GM19455 (cell line): Measurements from ENCODE around the gene HS3ST2.
"Not testable (repeated sequence)": the region's sequence is repeated elsewhere in the genome, so short reads cannot be mapped to it uniquely, and the experiment has no call there.

ENCODE experiments used
- ATAC-seq: cut with Tn5 transposase; IDR thresholded peaks from one replicate; pipeline ENCODE4 v1.9.1; 2021; ENCODE audit not compliant: unreplicated experiment

The HS3ST2 gene

GRCh38 chr16:22929461-22929860, 115.5 kb downstream of the HS3ST2 start:
- ATAC-seq = no peak

GRCh38 chr16:22932032-22932771, 118.2 kb downstream of the HS3ST2 start:
- ATAC-seq = no peak

- ATAC-seq = no peak
Measured at GRCh38 chr16:22933173-22933572, 119.2 kb downstream of the HS3ST2 start.

DNA sequence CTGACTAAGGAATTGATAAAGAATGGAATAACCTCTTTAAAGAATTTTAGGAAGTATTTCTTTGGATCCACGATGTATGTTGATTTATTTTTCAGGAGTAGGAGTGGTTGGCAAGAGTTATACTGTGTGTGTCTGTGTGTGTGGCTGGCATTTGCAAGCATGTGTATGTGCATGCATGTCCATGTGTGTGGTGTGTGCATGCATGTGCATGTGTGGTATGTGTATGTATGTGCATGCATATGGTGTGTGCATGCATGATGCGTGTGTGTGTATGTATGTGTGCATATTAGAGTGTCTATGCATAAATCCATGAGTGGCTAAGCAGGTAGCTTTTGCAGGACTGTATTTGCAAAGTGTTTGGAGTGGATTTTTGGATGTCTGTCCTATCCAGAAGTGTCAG, 120.8 kb downstream of the HS3ST2 start:
- no peak for ATAC-seq

- ATAC-seq = no peak
Measured at GRCh38 chr16:22937169-22937568, 123.2 kb downstream of the HS3ST2 start.

DNA sequence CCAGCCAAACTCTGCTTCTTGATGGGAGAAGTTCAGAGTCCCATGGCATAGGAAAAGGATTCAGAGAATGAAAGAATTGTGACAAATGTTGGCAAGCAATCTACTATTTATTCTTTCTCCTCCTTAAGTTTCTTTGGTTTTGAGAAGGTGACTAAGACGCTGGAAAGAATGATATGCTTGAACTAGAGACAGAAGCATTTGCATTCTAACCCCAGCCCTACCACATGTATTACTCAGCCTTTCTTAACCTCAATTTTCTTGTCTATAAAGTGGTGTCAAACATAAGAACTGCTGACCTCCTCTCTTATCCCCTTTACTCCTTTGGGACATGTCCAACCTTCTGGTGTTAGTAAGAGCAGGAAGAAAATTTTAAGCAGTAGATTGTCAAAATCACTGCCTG, 124.7 kb downstream of the HS3ST2 start:
- ATAC-seq = no peak

DNA sequence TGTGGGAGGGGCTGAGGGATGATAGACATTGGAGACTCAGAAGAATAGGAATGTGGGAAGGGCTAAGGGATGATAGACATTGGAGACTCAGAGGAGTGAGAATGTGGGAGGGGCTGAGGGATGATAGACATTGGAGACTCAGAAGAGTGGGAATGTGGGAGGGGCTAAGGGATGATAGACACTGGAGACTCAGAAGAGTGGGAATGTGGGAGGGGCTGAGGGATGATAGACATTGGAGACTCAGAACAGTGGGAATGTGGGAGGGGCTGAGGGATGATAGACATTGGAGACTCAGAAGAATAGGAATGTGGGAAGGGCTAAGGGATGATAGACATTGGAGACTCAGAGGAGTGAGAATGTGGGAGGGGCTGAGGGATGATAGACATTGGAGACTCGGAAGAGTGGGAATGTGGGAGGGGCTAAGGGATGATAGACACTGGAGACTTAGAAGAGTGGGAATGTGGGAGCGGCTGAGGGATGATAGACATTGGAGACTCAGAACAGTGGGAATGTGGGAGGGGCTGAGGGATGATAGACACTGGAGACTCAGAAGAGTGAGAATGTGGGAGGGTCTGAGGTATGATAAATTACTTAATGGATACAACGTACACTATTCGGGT, 125.9 kb downstream of the HS3ST2 start:
- not testable (repeated sequence) for ATAC-seq

DNA sequence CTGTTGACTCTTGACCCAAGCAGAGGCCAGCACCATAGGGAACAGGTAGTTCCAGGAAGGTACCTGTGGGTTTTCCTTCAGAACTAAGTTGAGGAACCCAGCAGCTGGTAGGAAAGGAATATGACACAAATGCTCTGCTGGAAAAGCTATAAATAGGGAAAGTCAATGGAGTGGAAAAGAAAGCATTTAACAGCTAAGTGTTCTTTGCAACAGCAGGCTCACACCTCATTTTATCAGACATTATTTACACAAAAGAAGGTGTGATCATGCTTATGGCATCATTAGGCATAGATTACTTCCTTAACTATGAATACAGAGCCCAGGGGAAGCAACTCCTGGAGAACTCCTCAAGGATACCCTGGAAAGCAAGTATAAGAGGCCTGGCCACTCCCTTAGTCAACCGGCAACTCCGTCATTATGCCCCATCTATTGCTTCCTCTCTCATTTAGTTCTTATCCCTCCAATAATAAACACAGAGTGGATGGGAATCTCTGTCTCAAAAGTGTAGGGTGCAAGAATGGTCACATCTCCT, 128.1 kb downstream of the HS3ST2 start:
- ATAC-seq = no peak

GRCh38 chr16:22942811-22943210, 128.8 kb downstream of the HS3ST2 start:
- ATAC-seq = no peak

- ATAC-seq = no peak
Measured at GRCh38 chr16:22945361-22945760, 131.4 kb downstream of the HS3ST2 start.

- ATAC-seq = no peak
Measured at GRCh38 chr16:22946433-22946832, 132.5 kb downstream of the HS3ST2 start.

DNA sequence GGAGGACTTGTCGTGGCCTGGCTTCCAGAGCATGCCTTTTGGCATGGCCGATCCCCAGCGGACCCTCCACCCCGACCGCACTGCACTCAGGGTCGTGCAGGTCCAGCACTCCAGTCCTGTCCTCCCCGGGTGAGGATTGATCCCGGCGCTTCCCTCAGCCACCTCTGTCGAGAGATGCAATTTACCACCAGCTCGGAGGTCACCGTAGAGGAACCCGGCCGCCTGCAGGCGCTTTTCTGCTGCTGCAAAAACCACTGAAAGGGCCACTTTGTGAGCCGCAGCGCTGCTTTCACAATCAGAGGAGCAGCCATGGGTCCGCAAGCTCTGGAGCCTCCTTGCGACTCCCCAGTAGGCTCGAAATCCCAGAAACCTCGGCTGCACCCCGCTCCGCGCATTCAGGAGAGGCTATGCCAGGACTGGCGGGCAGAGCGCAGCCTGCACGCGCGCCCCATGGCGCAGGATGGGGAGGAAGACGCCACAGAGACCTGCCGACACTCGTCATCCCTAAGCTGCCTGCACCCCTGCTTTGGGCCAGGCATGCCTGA, 134.2 kb downstream of the HS3ST2 start:
- ATAC-seq = no peak

GRCh38 chr16:22948603-22949368, 134.8 kb downstream of the HS3ST2 start:
- ATAC-seq = no peak

DNA sequence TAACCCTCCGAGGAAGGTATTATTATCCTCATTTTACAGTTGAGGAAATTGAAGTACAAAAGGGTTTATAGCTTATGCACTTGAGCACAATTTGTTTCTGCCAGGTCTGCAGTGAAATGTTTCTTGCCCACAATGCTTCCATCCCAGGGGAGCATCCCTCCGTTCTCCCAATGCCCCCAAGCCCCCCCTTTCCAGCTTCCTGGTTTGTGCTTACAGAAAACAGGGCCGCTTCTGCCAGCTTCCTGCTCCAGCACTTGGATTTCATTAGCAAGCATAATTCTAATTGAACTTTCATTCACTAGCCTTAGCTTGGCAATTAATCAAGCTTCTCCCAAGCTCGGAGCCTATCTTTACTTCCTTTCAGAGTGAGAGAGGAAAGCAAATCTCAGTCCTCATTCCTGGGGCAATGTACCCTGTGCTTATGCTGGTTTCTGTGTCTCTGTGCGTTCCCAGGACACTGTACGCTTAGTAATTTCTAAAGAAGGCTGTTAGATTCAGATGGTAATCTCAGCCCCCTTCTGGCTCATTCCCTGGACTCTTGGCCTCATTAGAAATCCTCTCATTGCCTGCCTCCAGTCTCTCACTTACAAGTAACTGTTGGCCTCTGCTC, 141.6 kb downstream of the HS3ST2 start:
- ATAC-seq = no peak

GRCh38 chr16:22961206-22961605, 147.2 kb downstream of the HS3ST2 start:
- no peak for ATAC-seq

DNA sequence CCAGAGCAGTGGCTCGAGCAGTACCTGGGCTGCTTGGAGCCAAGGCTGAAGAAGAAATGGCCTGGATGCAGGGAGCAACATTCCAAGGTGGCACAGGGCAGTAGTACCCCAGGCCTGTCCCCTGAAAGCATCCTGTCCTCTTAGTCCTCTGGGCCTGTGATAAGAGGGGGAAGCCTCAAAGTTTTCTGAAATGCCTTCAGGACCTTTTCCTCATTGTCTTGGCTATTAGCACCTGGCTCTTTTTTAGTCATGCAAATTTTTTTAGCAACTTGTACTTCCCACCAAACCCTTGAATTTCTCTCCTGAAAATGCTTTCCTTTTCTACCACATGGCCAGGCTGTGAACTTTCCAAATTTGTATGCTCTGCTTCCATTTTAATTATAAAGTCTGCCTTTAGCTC, 148.9 kb downstream of the HS3ST2 start:
- ATAC-seq = no peak
